ENCODE data around the gene CBY3. TPM values are rescaled to one million over a fixed set of nuclear protein-coding genes. Genes with fewer than 3 reads are reported as not detected.

CBY3 gene
- total and polyA plus RNA-seq, 2 of the 13 experiments (the other 11 are each of a cell fraction or from before 2014, with no cell fraction given): not detected

DNA sequence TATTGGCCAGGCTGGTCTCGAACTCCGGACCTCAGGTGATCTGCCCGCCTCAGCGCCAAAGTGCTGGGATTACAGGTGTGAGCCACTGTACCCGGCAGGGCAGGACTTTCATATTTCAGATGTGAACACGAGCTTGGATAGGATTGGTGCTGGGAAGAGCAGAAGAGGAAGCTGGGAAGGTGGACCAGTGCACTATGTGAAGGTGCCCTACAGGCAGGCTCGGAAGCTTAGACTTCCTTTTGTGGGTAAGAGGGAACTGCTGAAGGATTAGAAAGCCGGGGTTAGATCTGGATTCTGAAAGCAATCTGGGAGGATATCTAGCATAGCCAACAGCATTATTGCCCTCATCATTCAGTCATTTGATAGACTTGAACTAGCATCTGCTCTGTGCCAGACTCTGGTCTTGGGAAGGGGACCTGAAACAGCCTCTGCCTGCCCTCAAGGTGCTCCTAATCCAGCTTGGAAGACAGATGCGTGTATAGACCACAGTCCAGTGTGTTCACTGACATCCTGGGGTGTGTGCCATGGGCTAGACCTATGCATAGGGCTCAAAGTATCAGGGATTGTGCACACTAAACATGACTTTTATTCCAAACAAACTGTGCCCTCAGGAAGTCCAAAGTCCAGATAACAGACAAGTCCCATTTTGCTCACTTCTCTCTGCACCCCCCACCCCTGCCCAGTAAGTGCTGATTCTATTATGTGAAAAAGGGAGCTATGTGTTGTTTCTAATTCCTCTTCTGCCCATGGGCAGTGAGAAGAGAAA, 637 bp downstream of the CBY3 start (continued):
- TF ChIP-seq TEAD2 (CRISPR knock-in tag; IDR thresholded peaks at IDR 0.05) (no peak), ZNF367 (CRISPR knock-in tag; IDR thresholded peaks at IDR 0.05; ENCODE audit: borderline replicate concordance) (no peak), POLR2A (IDR thresholded peaks at IDR 0.05; ENCODE audit: insufficient read depth in 1 of 2, low read depth in 2 of 2, low read length in 2 of 2) (no peak), ZNF292 (CRISPR knock-in tag; IDR thresholded peaks at IDR 0.05; ENCODE audit: borderline replicate concordance, low read depth) (peak; percentile 81; the same call in 1 of the 2 replicates), DRAP1 (CRISPR knock-in tag; IDR thresholded peaks at IDR 0.05) (no peak), TAF1 (CRISPR knock-in tag; IDR thresholded peaks at IDR 0.05) (no peak), HDAC2 (CRISPR knock-in tag; IDR thresholded peaks at IDR 0.05) (peak; percentile 94), NR2F6 (IDR thresholded peaks at IDR 0.05) (peak; percentile 60), NR2F6 (CRISPR knock-in tag; IDR thresholded peaks at IDR 0.05) (peak; percentile 78), TOPORS (CRISPR knock-in tag; IDR thresholded peaks at IDR 0.05) (0 out of 2 replicates have a peak, but pooled peaks have one; percentile 55), KLF12 (CRISPR knock-in tag; IDR thresholded peaks at IDR 0.05; ENCODE audit: borderline replicate concordance) (no peak)
- TF ChIP-seq, protein P1, sequence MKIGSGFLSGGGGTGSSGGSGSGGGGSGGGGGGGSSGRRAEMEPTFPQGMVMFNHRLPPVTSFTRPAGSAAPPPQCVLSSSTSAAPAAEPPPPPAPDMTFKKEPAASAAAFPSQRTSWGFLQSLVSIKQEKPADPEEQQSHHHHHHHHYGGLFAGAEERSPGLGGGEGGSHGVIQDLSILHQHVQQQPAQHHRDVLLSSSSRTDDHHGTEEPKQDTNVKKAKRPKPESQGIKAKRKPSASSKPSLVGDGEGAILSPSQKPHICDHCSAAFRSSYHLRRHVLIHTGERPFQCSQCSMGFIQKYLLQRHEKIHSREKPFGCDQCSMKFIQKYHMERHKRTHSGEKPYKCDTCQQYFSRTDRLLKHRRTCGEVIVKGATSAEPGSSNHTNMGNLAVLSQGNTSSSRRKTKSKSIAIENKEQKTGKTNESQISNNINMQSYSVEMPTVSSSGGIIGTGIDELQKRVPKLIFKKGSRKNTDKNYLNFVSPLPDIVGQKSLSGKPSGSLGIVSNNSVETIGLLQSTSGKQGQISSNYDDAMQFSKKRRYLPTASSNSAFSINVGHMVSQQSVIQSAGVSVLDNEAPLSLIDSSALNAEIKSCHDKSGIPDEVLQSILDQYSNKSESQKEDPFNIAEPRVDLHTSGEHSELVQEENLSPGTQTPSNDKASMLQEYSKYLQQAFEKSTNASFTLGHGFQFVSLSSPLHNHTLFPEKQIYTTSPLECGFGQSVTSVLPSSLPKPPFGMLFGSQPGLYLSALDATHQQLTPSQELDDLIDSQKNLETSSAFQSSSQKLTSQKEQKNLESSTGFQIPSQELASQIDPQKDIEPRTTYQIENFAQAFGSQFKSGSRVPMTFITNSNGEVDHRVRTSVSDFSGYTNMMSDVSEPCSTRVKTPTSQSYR (CRISPR knock-in tag; IDR thresholded peaks at IDR 0.05; ENCODE audit: borderline replicate concordance): peak; percentile 51; the same call in 1 of the 2 replicates
- TF ChIP-seq, protein P2, sequence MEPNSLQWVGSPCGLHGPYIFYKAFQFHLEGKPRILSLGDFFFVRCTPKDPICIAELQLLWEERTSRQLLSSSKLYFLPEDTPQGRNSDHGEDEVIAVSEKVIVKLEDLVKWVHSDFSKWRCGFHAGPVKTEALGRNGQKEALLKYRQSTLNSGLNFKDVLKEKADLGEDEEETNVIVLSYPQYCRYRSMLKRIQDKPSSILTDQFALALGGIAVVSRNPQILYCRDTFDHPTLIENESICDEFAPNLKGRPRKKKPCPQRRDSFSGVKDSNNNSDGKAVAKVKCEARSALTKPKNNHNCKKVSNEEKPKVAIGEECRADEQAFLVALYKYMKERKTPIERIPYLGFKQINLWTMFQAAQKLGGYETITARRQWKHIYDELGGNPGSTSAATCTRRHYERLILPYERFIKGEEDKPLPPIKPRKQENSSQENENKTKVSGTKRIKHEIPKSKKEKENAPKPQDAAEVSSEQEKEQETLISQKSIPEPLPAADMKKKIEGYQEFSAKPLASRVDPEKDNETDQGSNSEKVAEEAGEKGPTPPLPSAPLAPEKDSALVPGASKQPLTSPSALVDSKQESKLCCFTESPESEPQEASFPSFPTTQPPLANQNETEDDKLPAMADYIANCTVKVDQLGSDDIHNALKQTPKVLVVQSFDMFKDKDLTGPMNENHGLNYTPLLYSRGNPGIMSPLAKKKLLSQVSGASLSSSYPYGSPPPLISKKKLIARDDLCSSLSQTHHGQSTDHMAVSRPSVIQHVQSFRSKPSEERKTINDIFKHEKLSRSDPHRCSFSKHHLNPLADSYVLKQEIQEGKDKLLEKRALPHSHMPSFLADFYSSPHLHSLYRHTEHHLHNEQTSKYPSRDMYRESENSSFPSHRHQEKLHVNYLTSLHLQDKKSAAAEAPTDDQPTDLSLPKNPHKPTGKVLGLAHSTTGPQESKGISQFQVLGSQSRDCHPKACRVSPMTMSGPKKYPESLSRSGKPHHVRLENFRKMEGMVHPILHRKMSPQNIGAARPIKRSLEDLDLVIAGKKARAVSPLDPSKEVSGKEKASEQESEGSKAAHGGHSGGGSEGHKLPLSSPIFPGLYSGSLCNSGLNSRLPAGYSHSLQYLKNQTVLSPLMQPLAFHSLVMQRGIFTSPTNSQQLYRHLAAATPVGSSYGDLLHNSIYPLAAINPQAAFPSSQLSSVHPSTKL (CRISPR knock-in tag; IDR thresholded peaks at IDR 0.05): peak; percentile 83
- TF ChIP-seq, protein P3, sequence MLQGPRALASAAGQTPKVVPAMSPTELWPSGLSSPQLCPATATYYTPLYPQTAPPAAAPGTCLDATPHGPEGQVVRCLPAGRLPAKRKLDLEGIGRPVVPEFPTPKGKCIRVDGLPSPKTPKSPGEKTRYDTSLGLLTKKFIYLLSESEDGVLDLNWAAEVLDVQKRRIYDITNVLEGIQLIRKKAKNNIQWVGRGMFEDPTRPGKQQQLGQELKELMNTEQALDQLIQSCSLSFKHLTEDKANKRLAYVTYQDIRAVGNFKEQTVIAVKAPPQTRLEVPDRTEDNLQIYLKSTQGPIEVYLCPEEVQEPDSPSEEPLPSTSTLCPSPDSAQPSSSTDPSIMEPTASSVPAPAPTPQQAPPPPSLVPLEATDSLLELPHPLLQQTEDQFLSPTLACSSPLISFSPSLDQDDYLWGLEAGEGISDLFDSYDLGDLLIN (CRISPR knock-in tag; IDR thresholded peaks at IDR 0.05; ENCODE audit: borderline replicate concordance): no peak
- TF ChIP-seq, protein P4, sequence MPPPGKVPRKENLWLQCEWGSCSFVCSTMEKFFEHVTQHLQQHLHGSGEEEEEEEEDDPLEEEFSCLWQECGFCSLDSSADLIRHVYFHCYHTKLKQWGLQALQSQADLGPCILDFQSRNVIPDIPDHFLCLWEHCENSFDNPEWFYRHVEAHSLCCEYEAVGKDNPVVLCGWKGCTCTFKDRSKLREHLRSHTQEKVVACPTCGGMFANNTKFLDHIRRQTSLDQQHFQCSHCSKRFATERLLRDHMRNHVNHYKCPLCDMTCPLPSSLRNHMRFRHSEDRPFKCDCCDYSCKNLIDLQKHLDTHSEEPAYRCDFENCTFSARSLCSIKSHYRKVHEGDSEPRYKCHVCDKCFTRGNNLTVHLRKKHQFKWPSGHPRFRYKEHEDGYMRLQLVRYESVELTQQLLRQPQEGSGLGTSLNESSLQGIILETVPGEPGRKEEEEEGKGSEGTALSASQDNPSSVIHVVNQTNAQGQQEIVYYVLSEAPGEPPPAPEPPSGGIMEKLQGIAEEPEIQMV (CRISPR knock-in tag; IDR thresholded peaks at IDR 0.05; ENCODE audit: low read depth): no peak
- TF ChIP-seq, protein P5, sequence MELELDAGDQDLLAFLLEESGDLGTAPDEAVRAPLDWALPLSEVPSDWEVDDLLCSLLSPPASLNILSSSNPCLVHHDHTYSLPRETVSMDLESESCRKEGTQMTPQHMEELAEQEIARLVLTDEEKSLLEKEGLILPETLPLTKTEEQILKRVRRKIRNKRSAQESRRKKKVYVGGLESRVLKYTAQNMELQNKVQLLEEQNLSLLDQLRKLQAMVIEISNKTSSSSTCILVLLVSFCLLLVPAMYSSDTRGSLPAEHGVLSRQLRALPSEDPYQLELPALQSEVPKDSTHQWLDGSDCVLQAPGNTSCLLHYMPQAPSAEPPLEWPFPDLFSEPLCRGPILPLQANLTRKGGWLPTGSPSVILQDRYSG (CRISPR knock-in tag; IDR thresholded peaks at IDR 0.05): no peak
- TF ChIP-seq, protein P6, sequence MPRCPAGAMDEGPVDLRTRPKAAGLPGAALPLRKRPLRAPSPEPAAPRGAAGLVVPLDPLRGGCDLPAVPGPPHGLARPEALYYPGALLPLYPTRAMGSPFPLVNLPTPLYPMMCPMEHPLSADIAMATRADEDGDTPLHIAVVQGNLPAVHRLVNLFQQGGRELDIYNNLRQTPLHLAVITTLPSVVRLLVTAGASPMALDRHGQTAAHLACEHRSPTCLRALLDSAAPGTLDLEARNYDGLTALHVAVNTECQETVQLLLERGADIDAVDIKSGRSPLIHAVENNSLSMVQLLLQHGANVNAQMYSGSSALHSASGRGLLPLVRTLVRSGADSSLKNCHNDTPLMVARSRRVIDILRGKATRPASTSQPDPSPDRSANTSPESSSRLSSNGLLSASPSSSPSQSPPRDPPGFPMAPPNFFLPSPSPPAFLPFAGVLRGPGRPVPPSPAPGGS (CRISPR knock-in tag; IDR thresholded peaks at IDR 0.05): no peak

Measured in HepG2 (cell line).